Inflammatory macrophage (primary cell): ENCODE data around the gene NBEAL2.
"Not testable (repeated sequence)": the region's sequence is repeated elsewhere in the genome, so short reads cannot be mapped to it uniquely, and the experiment has no call there.

Experiments
- DNase-seq, 2 donors: peaks; one replicate each; pipeline ENCODE4 v3.0.0-alpha.2; 2020 to 2022

Gene NBEAL2

DNA sequence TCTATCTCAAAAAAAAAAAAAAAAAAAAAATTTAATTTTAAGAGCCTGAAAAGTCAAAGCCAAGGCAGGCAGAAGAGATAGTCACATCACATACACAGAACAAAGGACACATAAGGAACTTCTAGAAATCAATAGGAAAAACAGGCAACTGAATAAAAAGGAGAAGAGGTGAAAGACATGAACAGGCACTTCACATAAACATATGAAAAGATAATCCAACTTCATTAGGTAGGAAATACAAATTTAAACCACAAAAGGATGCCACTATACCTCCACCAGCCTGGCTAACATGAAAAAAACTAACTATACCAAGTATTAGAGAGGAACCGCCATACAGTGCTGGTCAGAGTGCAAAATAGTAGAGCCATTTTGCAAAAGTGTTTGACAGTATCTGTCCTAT is 17.0 kb upstream of the NBEAL2 start:
- DNase-seq = no peak

DNA sequence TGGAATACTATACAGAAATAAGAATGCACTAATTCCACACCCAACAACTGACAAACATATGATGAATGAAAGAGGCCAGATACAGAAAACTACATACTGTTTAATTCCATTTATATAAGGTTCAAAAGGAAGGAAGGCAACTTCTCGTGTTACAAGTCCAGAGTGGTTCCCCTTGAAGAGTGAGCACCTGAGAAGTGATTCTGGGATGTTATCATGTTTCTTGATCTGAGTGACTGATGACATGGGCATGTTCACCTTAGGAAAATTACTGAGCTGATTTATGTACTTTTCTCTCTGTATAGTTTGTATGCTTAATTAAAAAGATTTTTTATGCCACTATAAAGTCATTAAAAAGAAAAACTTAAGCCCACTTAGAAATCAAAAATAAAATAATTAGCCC is 16.5 kb upstream of the NBEAL2 start:
- no peak for DNase-seq

DNA sequence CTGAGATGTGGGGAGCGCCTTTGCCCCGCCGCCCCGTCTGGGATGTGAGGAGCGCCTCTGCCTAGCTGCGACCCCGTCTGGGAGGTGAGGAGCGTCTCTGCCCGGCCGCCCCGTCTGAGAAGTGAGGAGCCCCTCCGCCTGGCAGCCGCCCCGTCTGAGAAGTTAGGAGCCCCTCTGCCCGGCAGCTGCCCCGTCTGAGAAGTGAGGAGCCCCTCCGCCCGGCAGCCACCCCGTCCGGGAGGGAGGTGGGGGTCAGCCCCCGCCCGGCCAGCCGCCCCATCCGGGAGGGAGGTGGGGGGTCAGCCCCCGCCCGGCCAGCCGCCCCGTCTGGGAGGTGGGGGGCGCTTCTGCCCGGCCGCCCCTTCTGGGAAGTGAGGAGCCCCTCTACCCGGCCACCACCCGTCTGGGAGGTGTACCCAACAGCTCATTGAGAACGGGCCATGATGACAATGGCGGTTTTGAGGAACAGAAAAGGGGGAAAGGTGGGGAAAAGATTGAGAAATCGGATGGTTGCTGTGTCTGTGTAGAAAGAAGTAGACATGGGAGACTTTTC is 15.4 kb upstream of the NBEAL2 start:
- not testable (repeated sequence) for DNase-seq

DNA sequence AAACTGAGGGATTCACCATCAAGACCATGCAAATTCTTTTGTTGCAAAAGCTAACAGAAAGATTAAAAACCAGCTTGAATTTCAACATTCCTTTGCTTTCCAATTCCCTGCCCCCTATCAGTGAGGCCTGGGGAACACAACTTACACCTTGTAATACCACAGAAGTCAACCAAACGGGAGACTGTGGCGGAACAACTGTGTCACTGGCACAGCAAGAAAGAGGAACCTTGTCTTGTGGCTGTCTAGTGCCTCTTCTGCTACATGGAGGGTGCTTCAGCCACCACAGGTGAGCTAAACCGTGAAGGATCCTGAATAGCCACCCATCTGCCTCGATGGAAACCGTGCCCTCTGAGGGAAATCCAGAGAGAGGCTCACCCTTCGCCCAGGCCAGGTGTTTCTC is 14.3 kb upstream of the NBEAL2 start:
- DNase-seq = peak; percentile 76 to 82

DNA sequence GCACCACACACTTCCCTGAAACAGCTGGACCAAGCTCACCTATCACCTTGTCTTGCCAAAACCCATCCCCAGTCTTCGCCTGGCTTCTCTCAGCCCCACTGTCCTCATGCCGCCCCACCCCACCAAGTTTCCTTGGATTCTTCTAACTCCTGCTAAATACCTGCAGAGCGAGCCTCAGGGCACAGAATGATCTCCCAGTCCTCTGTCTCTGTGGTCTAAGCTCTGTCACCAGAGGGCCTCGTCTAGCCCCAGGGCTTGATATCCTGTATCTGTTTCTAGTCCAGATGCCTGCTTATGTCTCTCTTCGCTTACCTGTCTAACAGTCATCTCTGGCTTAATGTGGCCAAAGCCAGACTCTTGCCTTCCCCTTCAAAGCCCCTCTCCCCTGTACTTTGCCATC is 12.7 kb upstream of the NBEAL2 start:
- DNase-seq = no peak

DNA sequence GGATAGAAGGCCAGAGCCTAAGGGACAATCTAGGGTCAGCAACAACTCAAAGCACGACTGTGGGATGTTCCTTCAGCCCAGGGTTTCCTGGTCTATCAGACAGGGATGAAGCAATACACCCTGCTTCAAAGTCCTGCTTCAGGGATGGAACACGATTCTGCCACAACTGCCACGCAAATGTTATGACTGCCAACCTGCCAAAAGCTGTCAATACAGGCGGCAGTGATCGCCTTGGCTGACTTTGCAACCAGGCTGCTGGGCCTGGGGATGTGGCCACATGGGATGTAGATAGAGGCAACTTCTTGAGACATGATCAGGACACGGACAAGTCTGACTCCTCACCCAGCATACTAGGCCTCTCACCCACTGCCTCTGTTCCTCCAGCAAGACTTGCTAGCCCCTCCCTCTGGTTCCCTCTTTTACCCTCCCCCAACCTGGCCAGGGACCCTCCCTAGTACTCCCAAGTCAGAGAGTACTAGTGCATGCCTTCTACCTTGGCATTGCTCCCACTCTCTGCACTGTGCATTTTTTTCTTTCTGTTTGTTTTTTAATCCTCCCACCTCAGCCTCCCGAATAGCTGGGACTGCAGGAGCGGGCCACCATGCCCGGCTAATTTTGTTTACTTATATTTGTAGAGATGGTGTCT is 10.6 kb upstream of the NBEAL2 start:
- no peak for DNase-seq

DNA sequence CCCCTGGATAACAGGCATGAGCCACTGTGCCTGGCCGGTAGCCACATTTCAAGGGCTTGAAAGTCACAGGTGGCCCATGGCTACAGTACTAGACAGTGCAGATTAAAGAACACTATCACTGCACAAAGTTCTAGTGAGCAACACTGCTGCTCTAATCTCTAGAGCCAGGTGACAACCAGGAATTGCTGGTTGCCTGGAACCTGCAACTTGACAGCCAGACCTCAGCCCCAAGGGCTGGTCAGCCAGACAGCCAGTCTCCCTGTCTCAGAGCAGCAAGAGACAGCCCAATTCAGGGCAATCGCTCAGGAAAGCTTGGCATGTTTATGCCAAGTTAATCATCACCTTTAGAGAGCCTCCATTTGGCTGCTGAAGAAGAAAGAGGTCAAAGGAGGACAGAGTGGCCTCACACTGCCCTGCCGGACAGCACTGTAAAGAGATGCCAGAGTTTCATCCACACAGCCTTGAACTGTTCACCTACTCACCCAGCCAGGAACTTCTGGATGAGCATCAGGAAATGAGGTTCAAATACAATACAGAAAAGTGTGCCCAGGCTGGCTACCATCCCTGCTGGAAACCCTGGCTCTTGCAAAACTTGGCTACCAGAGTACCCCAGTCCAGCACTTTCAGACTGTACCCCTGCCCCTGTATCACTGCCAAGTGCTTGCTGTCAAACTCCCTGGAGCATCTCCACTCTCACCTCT is 8.9 kb upstream of the NBEAL2 start:
- DNase-seq = no peak

DNA sequence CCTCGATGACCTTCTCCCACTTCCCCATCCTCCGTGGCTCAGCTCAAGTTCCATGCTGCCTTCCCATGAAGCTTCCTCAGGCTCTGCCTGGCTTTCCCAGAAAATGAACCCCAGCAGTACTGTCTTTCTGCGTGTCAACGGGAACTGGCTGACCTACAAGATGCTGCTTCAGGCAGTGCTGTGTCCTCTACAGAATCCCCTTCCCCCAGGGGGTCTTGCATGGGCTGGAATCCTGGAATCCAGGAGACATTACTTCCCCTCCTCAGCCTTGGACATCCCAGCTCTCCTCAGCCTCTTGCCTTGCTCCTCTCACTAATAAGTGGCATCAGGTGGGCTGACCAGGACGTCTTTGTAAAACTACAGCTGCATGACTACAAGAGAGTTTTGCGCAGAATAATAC is 8.3 kb upstream of the NBEAL2 start:
- DNase-seq = no peak

DNA sequence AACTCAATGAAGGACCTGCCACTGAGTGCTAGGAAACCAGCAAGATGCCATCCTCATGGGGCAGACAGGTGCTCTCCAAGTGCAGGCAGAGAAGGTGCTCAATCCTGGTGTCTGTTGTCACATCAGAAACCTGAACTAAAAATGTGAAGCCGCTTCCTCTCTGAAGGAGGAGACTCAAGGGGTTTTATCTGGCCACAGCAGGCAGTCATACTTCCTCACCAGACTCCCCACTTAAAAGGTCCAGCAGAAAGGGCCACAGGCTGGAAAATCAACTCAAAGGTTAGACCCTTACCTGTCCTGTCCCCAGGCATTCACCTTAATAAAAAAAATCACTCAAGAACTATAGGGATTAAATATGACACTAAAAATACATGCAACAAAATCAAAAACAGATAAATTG is 7.7 kb upstream of the NBEAL2 start:
- no peak for DNase-seq

DNA sequence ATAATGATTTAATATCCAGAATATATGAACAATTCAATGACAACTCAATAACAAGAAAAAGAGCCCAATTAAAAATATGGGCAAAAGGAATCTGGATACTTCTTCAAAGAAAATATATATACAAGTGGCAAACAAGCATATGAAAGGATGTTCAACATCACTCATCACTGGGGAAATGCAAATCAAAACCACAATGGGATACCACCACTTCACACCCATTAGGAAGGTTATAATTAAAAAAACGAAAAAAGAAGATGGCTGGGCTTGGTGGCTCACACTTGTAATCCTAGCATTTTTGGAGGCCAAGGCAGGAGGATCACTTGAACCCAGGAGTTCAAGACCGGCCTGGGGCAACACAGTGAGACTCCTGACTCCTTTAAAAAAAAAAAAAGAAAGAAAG is 7.1 kb upstream of the NBEAL2 start:
- DNase-seq = no peak

DNA sequence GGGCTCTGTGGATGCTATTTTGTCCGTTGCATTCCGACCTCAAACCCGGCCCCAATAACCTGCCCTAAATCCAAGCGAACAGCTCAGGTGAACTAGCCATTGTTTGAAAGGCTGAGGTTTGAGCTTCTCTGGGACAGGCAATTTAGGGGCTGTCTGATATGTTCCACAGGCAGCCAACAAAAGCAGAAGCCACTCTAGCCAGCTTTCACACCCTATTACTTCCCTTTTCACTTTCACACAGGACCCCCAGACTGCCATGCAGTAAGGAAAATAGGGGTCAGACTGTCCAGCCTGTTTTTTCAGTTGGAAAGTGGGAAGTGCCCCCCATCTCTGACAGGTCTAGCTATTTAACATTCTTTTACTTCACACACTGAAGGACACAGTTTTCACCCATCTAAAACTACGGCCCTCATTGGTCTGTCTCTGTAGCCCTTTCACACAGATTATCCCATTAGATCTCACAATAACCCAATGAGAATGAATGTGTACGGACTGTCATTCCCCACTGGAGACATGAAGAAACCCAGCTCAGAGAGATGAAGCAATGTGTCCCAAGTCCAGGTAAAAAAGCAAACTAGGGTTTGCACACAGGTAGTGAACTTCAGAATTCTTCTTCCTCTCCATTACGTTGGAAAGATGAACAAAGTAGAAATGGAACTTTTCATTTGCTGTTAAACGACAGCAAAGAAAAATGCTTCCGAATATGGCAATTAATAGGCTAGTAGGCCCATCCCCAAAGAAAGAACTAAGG is 4.9 kb upstream of the NBEAL2 start:
- DNase-seq = peak; percentile 49 to 50

DNA sequence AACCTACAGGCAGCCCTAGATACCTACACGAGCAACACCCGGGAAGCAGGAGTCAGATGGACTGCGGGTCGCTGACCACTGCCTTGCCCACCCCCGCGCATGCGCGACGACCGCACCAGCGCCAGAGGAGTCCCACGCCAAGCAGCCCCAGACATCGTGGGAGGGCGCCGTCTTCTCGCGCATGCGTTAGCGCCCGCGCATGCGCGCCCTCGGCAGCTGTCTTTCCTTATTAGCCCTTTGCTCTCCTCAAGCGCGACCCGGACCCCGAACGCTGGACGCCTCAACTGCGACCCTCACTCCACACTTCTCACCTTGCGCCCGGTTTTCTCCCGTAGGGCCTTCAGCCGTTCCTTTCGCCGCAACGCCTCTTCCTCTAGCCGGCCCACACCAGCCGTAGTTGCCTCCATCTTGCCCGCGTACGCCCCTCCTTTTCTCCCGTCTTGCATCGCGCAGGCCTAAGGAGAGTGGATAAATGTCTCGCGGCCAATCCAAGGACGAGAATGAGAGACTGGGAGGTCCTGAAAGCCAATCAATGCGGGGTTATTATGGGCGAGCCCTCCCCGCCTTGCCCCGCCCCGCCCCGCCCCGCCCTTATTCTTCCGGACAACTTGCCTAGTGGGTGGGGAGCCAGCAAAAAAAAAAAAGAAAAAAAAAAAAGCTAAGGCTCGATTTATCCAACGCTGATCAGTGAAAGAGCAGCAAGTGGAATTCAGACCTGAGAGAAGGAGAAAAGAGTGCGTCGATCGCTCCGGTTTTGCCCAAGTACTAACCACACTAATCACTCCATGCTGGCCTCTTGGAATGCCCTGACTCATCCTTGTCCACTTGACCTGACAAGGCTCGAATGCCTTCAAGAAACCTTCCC is 2.9 kb upstream of the NBEAL2 start, which contains the start of gene CCDC12:
TSS of gene CCDC12 (minus strand) at position 420 of the 865 bp plus-strand sequence. CDS start at position 407, 13 bp downstream.
- DNase-seq = peak; percentile 98

DNA sequence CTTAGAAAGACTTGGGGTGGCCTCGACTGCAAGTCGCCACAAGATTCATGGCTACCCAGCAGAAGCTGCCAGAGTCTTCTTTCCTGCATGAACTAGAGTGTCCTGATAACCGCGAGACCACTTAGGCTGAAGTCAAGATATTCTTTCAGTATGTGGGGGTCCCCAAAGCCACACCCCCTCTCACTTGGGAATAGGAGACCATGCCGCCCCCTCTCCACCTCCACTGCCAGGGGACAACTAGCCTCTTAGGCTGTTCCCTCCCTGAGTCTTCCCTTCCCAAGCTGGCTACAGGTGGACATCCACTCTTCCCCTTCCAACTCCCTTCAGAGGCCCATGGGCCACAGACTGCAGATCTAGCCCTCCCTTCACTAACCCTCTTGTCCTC is 1.7 kb upstream of the NBEAL2 start:
- no peak for DNase-seq

DNA sequence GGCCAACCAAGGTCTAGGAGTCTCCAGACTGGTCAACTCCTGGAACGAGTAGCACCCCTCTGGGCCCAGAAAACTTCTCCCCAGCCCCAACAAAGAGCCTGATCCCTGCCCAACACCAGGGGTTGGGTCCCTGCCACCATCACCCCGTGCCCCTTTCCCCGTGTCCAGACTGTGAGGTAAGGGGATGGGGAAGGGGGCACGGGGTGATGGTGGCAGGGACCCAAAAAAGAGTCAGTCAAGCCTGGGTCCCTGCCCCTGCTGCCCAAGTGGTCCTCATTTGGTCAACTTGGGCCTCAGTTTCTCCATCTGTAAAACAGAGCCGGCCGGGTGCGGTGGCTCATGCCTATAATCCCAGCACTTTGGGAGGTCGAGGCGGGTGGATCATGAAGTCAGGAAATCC is 1.1 kb upstream of the NBEAL2 start:
- DNase-seq = no peak

DNA sequence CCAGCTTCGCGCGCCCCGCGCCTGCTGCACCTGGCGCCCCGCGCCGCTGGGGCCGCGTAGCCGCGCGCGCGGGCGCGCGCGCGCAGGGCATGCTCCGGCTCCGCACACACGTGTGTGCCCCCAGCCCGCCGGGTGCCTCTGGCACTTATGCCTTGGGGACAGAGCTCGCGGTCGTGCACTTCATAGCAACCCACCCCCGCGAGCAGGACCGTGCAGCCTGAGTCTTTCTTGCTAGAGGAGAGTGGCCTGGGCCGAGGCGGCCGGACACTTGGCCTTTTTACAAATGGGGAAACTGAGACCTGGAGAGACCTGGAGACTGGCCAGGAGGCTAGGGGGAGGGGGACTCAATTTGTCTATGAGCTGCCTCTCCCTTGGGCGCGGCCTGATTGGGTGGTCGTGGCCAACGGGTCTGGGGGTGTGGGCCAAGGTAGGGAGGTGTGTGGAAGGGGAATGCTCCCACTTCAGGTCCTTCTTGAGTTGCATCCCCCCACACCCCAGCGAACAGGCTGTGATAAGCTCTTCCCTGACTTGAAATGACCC is 562 bp downstream of the NBEAL2 start:
- peak; percentile 15 to 40 for DNase-seq

DNA sequence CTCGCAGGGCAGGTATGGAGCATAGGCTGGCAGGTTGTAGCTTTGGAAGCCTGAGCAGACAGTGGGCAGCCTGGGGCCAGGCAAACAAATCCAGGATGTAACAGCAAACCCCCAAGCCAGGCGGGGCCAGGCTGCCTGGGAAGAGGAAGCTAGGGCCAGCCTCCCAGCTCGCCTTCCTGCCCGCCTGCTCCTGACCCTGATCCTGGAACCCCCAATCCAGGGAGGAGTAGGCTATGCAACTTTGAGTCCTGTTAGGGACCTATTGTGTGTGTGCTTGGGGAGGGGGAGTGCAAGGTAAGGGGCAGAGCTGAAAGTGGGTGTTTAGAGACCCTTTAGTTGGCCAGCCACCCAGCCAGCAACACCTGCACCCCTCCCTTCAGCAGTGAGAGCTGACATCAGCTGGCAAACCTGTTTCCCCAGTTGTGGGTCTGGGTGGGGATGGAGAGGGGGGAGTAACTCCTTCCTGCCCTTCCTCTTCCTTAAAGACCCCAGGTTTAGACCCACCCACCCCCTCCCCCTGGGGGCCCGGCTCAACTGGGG is 2.5 kb downstream of the NBEAL2 start:
- DNase-seq = peak; percentile 31 to 49

DNA sequence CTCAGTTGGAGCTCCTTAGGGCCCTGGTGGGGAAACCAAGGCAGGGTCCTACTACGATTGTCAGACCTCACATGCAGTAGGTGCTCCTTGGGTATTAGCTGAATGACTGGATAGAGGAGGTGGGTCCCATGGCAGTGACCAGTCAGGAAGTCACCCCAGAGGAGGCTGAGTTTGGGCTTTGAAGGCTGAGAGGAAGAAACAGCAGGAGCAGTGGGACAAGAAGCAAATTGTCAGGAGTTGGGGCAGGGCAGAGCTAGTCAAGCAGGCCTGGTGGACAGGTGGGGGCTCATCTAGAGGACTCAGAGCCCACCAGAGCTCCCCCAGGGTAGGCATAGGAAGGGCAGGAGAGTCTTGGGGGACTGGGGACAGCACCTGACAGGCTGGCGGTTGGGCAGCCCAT is 3.1 kb downstream of the NBEAL2 start:
- DNase-seq = peak in 1 of 2 donors; percentile 48

DNA sequence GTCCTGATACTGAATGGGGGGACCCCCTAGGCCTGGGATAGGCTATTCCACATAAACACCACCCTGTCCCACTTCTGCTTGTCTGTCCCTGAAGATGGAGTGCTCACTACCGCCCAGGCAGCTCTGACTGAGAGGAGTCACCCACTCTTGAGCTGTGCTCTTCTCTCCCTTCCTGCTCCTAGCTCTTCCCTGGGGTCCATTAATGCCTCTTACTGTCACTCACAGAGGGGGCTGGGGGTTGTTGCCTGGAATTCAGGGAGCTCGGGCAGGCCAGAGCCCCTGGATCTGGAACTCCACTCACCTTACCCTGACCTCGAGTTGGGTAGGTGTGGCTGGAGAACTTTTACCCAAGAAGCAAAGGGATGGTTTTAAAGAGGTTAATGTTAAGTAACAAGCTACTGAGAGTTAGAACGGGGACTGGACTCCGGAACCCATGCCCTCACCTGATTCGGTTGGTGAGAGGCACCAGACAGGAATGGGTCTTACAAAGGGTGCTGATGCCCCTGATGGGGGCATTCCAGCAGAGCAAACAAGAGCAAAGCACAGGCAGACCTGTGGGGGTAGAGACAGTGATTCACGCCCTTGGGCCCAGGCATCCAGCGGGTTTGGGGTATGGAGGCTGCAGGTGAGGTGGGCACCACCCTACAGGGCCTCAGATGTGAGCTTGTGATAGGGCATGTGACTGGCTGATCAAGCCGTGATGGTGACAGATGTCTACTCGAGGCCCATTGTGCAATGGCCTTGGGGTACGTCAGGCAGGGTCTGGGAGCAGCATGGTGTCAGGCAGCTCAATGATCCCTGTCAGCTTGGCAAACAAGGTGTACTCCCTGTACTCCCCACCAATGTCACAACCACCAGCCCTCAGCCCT is 5.4 kb downstream of the NBEAL2 start:
- DNase-seq = peak in 1 of 2 donors; percentile 45

DNA sequence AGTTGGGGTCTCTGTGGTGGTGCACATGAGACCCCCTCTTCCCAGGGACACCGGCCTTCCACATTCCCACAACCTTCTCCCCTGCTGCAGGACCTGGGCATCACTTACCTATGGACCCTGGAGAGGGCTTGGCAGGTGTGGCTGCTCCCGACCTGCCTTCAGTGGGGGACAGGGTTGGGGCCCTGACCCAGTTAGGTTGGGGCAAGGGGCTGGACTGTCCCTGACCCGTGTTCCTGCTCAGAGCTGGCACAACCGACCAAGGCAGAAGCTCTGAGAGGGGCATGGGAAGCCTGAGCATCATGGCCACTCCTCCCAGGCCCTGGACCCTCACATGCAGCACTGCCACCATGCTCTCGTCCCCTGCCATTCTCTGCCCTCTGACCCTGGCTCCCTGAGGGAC is 6.1 kb downstream of the NBEAL2 start:
- no peak for DNase-seq

DNA sequence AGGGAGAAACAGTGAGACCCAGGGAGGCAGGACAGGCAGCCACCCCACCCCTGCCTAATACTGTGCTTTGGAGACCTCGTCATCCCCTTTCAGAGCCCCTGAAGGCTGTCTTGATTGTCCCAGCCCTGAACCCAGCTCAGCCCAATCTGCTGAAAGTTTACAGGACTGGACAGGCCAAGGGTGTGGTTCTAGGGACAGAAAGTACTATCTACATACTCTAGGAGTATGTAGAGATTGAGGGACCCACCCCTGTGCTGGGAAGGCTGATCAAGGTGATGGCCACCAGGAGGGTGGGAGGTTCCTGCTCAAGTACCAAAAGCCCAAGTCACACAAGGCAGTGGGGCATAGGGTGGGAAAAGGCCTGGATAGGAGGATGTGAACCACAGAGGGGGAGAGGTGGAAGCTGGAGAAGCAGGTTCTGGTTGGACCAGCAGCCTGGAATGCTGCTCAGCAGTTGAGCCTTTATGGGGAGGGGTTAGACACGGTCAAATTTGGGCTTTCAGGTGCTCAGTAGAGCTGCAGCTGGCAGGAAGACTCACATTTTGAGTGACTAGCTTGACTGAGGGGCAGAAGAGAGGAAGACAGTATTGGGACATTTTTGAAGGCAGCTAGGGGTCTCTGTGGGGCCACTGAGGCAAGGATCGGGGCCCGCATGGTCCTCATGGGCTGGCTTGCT is 6.7 kb downstream of the NBEAL2 start:
- no peak for DNase-seq
